Stomach (tissue), 4 donors: ENCODE measurements around the gene HNRNPDL.

ENCODE experiments used
- CTCF ChIP-seq, 7 experiments: fragments of 450-650 bp in 4 of 7; fragments of 200-600 bp in 3 of 7; sonication (generic) in 3 of 7; IDR thresholded peaks; one replicate each; pipeline ENCODE4 v1.5.1; 2016 to 2019; ENCODE audit warnings: antibody characterized with exemption in 7 of 7, control low read depth in 2 of 7, mild to moderate bottlenecking in 1 of 7
- POLR2AphosphoS5 ChIP-seq, 3 donors: sonication (generic); formaldehyde crosslinking; IDR thresholded peaks; one replicate each; pipeline ENCODE4 v1.6.1; 2016; ENCODE audit warnings: antibody characterized with exemption in 3 of 3

GRCh38 chr4:82401600-82401999, 28.7 kb downstream of the HNRNPDL start:
- no peak for TF ChIP-seq POLR2AphosphoS5 (IDR thresholded peaks at IDR 0.05)
- no peak for TF ChIP-seq CTCF (IDR thresholded peaks at IDR 0.05)
